ENCODE results near the gene ZNF549. TPM values are rescaled to one million over a fixed set of nuclear protein-coding genes. Genes with fewer than 3 reads are reported as not detected.

The ZNF549 gene
- total and polyA plus RNA-seq, 2 of the 13 experiments (the other 11 are each of a cell fraction or from before 2014, with no cell fraction given) = 2.8 to 6.4 TPM

DNA sequence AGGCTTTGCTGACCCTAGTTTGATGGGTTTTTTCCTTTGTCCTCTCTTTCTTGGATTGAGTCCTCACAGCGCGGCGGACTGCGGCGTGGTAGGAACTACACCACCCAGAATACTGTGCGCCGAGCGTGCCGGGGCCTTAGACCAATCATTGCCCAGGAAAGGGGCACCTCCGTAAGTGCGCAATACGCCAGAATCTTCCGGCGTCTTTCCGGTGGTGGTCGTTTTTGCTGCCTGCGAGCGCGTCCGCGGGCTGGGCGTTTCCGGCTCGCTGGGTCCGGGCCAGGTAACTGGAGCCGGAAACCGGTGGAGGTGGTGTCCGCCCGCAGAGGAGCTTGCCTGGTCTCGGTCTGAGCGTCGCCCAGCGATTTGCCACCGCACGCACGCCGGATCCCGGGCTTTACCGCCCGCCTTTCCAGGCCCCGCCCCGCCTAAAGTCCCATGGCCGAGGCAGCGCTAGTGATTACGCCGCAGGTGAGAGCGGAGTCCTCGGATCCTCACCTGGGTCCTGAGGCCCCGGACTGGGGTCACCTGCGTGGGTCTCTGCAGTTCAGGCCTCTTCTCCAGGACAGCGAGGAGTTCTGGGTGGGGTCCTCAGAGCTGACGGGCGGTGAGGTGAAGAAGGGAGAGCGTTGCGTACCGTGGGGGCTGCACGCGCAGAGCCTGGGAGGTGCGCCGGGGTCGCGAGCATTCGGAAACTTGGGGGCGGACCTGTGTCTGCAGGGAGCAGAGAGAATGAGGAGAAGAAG lies at the start of gene ZNF549 (continued):
- TF ChIP-seq, protein P1, sequence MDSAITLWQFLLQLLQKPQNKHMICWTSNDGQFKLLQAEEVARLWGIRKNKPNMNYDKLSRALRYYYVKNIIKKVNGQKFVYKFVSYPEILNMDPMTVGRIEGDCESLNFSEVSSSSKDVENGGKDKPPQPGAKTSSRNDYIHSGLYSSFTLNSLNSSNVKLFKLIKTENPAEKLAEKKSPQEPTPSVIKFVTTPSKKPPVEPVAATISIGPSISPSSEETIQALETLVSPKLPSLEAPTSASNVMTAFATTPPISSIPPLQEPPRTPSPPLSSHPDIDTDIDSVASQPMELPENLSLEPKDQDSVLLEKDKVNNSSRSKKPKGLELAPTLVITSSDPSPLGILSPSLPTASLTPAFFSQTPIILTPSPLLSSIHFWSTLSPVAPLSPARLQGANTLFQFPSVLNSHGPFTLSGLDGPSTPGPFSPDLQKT (CRISPR knock-in tag; IDR thresholded peaks at IDR 0.05; ENCODE audit: borderline replicate concordance) = no peak
- TF ChIP-seq RFX1 (IDR thresholded peaks at IDR 0.05) (no peak), SOX5 (CRISPR knock-in tag; IDR thresholded peaks at IDR 0.05; ENCODE audit: borderline replicate concordance) (peak; percentile 40; the same call in 1 of the 2 replicates), ATM (IDR thresholded peaks at IDR 0.05; ENCODE audit: borderline replicate concordance) (no peak), POLR2A (IDR thresholded peaks at IDR 0.05; ENCODE audit: insufficient read depth in 1 of 2, low read depth in 2 of 2, low read length in 2 of 2) (peak; percentile 59 to 83), MIER2 (CRISPR knock-in tag; IDR thresholded peaks at IDR 0.05) (no peak), TBX2 (CRISPR knock-in tag; IDR thresholded peaks at IDR 0.05; ENCODE audit: borderline replicate concordance) (peak; percentile 80), MEF2D (CRISPR knock-in tag; IDR thresholded peaks at IDR 0.05) (no peak; the same call in 1 of the 2 replicates), NFKB2 (CRISPR knock-in tag; IDR thresholded peaks at IDR 0.05; ENCODE audit: borderline replicate concordance) (peak; percentile 61; the same call in 1 of the 2 replicates), NR2C2 (CRISPR knock-in tag; IDR thresholded peaks at IDR 0.05; ENCODE audit: borderline replicate concordance) (peak; percentile 73; the same call in 1 of the 2 replicates), ATF1 (CRISPR knock-in tag; IDR thresholded peaks at IDR 0.05) (peak; percentile 90), ZNF672 (CRISPR knock-in tag; IDR thresholded peaks at IDR 0.05) (0 out of 2 replicates have a peak, but pooled peaks have one; percentile 38), ZMYM2 (CRISPR knock-in tag; IDR thresholded peaks at IDR 0.05) (no peak), MED13 (CRISPR knock-in tag; IDR thresholded peaks at IDR 0.05) (no peak), ZMYM4 (CRISPR knock-in tag; IDR thresholded peaks at IDR 0.05) (peak; percentile 84), DNMT1 (CRISPR knock-in tag; IDR thresholded peaks at IDR 0.05) (0 out of 2 replicates have a peak, but pooled peaks have one; percentile 66)
- TF ChIP-seq, protein P2, sequence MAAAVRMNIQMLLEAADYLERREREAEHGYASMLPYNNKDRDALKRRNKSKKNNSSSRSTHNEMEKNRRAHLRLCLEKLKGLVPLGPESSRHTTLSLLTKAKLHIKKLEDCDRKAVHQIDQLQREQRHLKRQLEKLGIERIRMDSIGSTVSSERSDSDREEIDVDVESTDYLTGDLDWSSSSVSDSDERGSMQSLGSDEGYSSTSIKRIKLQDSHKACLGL (CRISPR knock-in tag; IDR thresholded peaks at IDR 0.05) = peak; percentile 73; the same call in 1 of the 2 replicates
- TF ChIP-seq, protein P3, sequence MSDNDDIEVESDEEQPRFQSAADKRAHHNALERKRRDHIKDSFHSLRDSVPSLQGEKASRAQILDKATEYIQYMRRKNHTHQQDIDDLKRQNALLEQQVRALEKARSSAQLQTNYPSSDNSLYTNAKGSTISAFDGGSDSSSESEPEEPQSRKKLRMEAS (IDR thresholded peaks at IDR 0.05) = peak; percentile 89
- TF ChIP-seq, protein P4, sequence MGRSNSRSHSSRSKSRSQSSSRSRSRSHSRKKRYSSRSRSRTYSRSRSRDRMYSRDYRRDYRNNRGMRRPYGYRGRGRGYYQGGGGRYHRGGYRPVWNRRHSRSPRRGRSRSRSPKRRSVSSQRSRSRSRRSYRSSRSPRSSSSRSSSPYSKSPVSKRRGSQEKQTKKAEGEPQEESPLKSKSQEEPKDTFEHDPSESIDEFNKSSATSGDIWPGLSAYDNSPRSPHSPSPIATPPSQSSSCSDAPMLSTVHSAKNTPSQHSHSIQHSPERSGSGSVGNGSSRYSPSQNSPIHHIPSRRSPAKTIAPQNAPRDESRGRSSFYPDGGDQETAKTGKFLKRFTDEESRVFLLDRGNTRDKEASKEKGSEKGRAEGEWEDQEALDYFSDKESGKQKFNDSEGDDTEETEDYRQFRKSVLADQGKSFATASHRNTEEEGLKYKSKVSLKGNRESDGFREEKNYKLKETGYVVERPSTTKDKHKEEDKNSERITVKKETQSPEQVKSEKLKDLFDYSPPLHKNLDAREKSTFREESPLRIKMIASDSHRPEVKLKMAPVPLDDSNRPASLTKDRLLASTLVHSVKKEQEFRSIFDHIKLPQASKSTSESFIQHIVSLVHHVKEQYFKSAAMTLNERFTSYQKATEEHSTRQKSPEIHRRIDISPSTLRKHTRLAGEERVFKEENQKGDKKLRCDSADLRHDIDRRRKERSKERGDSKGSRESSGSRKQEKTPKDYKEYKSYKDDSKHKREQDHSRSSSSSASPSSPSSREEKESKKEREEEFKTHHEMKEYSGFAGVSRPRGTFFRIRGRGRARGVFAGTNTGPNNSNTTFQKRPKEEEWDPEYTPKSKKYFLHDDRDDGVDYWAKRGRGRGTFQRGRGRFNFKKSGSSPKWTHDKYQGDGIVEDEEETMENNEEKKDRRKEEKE (IDR thresholded peaks at IDR 0.05) = no peak
- TF ChIP-seq, protein P5, sequence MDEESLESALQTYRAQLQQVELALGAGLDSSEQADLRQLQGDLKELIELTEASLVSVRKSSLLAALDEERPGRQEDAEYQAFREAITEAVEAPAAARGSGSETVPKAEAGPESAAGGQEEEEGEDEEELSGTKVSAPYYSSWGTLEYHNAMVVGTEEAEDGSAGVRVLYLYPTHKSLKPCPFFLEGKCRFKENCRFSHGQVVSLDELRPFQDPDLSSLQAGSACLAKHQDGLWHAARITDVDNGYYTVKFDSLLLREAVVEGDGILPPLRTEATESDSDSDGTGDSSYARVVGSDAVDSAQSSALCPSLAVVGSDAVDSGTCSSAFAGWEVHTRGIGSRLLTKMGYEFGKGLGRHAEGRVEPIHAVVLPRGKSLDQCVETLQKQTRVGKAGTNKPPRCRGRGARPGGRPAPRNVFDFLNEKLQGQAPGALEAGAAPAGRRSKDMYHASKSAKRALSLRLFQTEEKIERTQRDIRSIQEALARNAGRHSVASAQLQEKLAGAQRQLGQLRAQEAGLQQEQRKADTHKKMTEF (CRISPR knock-in tag; IDR thresholded peaks at IDR 0.05) = peak; percentile 67; the same call in 1 of the 2 replicates
- TF ChIP-seq, protein P6, sequence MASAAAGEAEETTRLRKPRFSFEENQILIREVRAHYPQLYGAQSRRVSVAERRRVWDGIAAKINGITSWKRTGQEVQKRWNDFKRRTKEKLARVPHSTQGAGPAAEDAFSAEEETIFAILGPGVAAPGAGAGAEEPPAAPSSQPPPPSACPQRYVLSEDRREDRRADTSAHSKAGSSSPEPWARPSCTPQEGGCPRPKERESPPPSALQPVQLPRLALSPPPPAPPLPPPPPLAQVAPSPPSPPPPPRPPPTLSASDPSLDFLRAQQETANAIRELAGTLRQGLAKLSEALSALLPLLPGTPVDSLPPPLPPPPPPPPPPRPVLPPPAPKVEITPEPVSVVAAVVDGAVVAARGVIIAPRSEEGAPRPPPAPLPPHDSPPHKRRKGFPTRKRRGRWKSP (CRISPR knock-in tag; IDR thresholded peaks at IDR 0.05) = peak; percentile 80; the same call in 1 of the 2 replicates
- TF ChIP-seq, protein P7, sequence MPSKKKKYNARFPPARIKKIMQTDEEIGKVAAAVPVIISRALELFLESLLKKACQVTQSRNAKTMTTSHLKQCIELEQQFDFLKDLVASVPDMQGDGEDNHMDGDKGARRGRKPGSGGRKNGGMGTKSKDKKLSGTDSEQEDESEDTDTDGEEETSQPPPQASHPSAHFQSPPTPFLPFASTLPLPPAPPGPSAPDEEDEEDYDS (CRISPR knock-in tag; IDR thresholded peaks at IDR 0.05) = no peak

All from HepG2 (cell line).